HepG2 (cell line): Measurements from ENCODE around the gene GPS1. TPM values are rescaled to one million over a fixed set of nuclear protein-coding genes. Genes with fewer than 3 reads are reported as not detected.

Experiments
- ATF2 ChIP-seq: sonication (generic); formaldehyde crosslinking; IDR thresholded peaks from 2 replicates; pipeline ENCODE4 v1.4.0; 2020; ENCODE audit warnings: missing genetic modification reagents
- BCL6 ChIP-seq: IDR thresholded peaks from 2 replicates; pipeline ENCODE4 v1.6.1; 2016; ENCODE audit warnings: missing genetic modification reagents, missing compliant biosample characterization
- ELK4 ChIP-seq: sonication (generic); formaldehyde crosslinking; IDR thresholded peaks from 2 replicates; pipeline ENCODE4 v1.9.0; 2021; ENCODE audit warnings: missing genetic modification reagents, borderline replicate concordance
- GFI1 ChIP-seq: sonication (generic); formaldehyde crosslinking; IDR thresholded peaks from 2 replicates; pipeline ENCODE4 v1.5.0; 2020; ENCODE audit warnings: missing genetic modification reagents, mild to moderate bottlenecking, borderline replicate concordance
- HNRNPK ChIP-seq: fragments of 200-400 bp; formaldehyde crosslinking; IDR thresholded peaks from 2 replicates; pipeline ENCODE4 v1.6.1; 2018; ENCODE audit warnings: low read length, low read depth, moderate library complexity, mild to moderate bottlenecking; ENCODE audit not compliant: poor library complexity, severe bottlenecking
- MBD4 ChIP-seq: IDR thresholded peaks from 2 replicates; pipeline ENCODE4 v1.6.1; 2012; ENCODE audit warnings: low read length, inconsistent platforms, borderline replicate concordance
- RFXAP ChIP-seq: sonication (generic); formaldehyde crosslinking; IDR thresholded peaks from 2 replicates; pipeline ENCODE4 v1.4.0; 2020; ENCODE audit warnings: missing genetic modification reagents, borderline replicate concordance
- SMARCE1 ChIP-seq: fragments of 450-650 bp; IDR thresholded peaks from 2 replicates; pipeline ENCODE4 v1.6.1; 2017; ENCODE audit warnings: borderline replicate concordance
- ZNF879 ChIP-seq: sonication (generic); formaldehyde crosslinking; IDR thresholded peaks from 2 replicates; pipeline ENCODE4 v1.8.1; 2023; ENCODE audit warnings: missing genetic modification reagents
- polyA plus RNA-seq, 8 experiments: library from polyadenylated mRNA; depleted of rRNA in 3 of 8; stranded (reverse) in 7 of 8; unstranded in 1 of 8; fragments of >200 nt; fragmentation: Illumina TruSeq in 4 of 8; extraction: Trizol in 4 of 8; gene quantifications; 2 replicates each; pipeline versions ENCODE4 v1.2.1 to v1.2.3, GENCODE V29; 2011 to 2016; ENCODE audit warnings: low read depth in 4 of 8, missing spikeins in 1 of 8, mixed read lengths in 1 of 8; ENCODE audit not compliant: insufficient read depth in 1 of 8
- total RNA-seq, 5 experiments: library from RNA; depleted of rRNA; stranded (reverse); fragments of >200 nt; fragmentation: Illumina TruSeq; extraction: Trizol; gene quantifications; 2 replicates each; pipeline ENCODE4 v1.2.3, GENCODE V29; 2016; ENCODE audit warnings: low read depth in 1 of 5
- TF ChIP-seq, protein P1 (sequence below): sonication (generic); formaldehyde crosslinking; IDR thresholded peaks from 2 replicates; pipeline ENCODE4 v1.4.0; 2020; ENCODE audit warnings: missing genetic modification reagents, mild to moderate bottlenecking, borderline replicate concordance

GPS1 gene
- total and polyA plus RNA-seq, 2 of the 13 experiments (the other 11 are each of a cell fraction or from before 2014, with no cell fraction given): 124 to 128 TPM

DNA sequence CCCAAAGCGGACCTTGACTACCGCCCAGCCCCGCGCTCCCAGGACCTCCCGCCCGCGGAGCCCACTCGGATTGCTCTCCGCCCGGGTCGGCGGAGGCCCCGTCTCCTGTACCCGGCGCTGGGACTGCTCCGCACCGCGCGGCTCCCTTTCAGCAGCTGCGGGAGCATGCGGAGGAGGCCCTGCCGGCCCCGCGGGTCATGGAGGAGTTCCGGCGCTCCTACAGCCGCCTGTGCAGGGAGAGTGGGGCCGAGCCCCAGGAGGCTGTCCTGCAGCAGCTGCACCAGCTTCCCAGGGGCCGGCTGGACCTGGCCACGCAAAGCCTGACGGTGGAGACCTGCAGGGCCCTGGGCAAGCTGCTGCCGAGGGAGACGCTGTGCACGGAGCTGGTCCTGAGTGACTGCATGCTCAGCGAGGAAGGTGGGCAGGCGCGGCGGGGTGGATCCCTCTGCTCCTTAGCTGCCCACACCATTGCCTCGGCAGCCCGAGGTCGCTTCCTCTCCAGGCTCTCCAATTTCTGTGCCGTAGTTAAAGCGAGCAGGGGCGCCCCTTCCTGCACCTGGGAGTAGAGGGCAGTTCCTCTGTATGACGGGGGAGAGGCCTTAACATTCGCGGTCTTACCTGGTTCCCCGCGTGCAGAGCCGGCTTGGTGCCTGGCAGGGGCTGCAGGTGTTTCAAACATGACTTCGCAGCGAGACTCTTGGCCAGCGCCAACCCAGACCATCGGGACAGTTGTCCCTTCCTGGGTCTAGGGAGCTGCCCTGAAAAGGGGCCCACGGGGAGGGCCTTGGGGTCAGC is 28.1 kb upstream of the GPS1 start (continued):
- TF ChIP-seq HNRNPK (no peak), ELK4 (CRISPR knock-in tag) (no peak), RFXAP (CRISPR knock-in tag) (no peak), MBD4 (no peak), GFI1 (CRISPR knock-in tag) (no peak), SMARCE1 (no peak), BCL6 (CRISPR knock-in tag) (no peak), ZNF879 (0 out of 2 replicates have a peak, but pooled peaks have one; percentile 13), ATF2 (CRISPR knock-in tag) (no peak)
- TF ChIP-seq, protein P1, sequence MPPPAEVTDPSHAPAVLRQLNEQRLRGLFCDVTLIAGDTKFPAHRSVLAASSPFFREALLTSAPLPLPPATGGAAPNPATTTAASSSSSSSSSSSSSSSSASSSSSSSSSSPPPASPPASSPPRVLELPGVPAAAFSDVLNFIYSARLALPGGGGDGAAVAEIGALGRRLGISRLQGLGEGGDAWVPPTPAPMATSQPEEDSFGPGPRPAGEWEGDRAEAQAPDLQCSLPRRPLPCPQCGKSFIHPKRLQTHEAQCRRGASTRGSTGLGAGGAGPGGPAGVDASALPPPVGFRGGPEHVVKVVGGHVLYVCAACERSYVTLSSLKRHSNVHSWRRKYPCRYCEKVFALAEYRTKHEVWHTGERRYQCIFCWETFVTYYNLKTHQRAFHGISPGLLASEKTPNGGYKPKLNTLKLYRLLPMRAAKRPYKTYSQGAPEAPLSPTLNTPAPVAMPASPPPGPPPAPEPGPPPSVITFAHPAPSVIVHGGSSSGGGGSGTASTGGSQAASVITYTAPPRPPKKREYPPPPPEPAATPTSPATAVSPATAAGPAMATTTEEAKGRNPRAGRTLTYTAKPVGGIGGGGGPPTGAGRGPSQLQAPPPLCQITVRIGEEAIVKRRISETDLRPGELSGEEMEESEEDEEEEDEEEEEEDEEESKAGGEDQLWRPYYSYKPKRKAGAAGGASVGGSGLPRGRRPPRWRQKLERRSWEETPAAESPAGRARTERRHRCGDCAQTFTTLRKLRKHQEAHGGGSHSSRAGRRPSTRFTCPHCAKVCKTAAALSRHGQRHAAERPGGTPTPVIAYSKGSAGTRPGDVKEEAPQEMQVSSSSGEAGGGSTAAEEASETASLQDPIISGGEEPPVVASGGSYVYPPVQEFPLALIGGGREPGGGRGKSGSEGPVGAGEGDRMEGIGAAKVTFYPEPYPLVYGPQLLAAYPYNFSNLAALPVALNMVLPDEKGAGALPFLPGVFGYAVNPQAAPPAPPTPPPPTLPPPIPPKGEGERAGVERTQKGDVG (CRISPR knock-in tag): no peak
